H1 (cell line): ENCODE data around the gene NAIF1. TPM values are rescaled to one million over a fixed set of nuclear protein-coding genes. Genes with fewer than 3 reads are reported as not detected.

Experiments
- CTCF ChIA-PET: fragments of 300-600 bp; sonication (Branson Sonifier 250); formaldehyde crosslinking; loops from one replicate; lab custom pipeline; 2021; ENCODE audit not compliant: partially characterized antibody; lab: Charles Lee
- POLR2A ChIA-PET: fragments of 300-600 bp; sonication (Branson Sonifier 250); formaldehyde crosslinking; loops from one replicate; lab custom pipeline; 2021; ENCODE audit warnings: inconsistent platforms; ENCODE audit not compliant: partially characterized antibody; lab: Charles Lee
- DNase-seq, 2 experiments: peaks; one replicate each; pipeline versions ENCODE4 v3.0.0 to v3.0.0-alpha.2; 2010 to 2022; ENCODE audit warnings: low spot score in 2 of 2, low read depth in 1 of 2, mixed read lengths in 1 of 2
- FAIRE-seq: peaks from 2 replicates; lab custom pipeline; 2011; peaks lifted over from hg19 to GRCh38; lab: Jason Lieb, UNC
- H2AFZ ChIP-seq: 2 replicates; pipeline ENCODE4 v1.8.1; 2012; ENCODE audit warnings: low read length, inconsistent platforms
- H2AK5ac ChIP-seq: 2 replicates; pipeline ENCODE4 v1.6.1; 2013; ENCODE audit warnings: low read depth, low read length
- H2BK120ac ChIP-seq: replicated peaks from 2 replicates; pipeline ENCODE3; 2013; ENCODE audit warnings: low read depth, low read length, inconsistent platforms
- H2BK12ac ChIP-seq: 2 replicates; pipeline ENCODE4 v1.6.1; 2013; ENCODE audit warnings: low read depth, low read length
- H2BK15ac ChIP-seq: 2 replicates; pipeline ENCODE4 v1.6.1; 2013; ENCODE audit warnings: low read length
- H2BK20ac ChIP-seq: 2 replicates; pipeline ENCODE4 v1.6.1; 2013; ENCODE audit warnings: low read length
- H2BK5ac ChIP-seq: 2 replicates; pipeline ENCODE4 v1.6.1; 2013; ENCODE audit warnings: low read depth, low read length
- H3K14ac ChIP-seq: 2 replicates; pipeline ENCODE4 v1.6.1; 2013; ENCODE audit warnings: inconsistent platforms; ENCODE audit not compliant: insufficient read length
- H3K18ac ChIP-seq: 2 replicates; pipeline ENCODE4 v1.6.1; 2013; ENCODE audit warnings: low read length; ENCODE audit errors: extremely low read depth
- H3K23ac ChIP-seq: 2 replicates; pipeline ENCODE4 v1.6.1; 2013; ENCODE audit warnings: inconsistent platforms; ENCODE audit not compliant: insufficient read length
- H3K23me2 ChIP-seq: 2 replicates; pipeline ENCODE4 v1.6.1; 2013; ENCODE audit warnings: low read depth, low read length
- H3K27ac ChIP-seq: 2 replicates; pipeline ENCODE4 v1.6.1; 2011; ENCODE audit warnings: low read depth, low read length, inconsistent platforms
- H3K27me3 ChIP-seq, 4 experiments: replicated peaks in 1 of 4; 1 replicate in 1 of 4; 2 replicates in 3 of 4; pipeline versions ENCODE4 v1.6.1 to v1.8.1; 2011 to 2013; ENCODE audit warnings: low read length in 3 of 4, mild to moderate bottlenecking in 3 of 4, inconsistent platforms in 2 of 4, mixed read lengths in 2 of 4, moderate library complexity in 1 of 4; ENCODE audit not compliant: control insufficient read depth in 3 of 4, insufficient read depth in 3 of 4; ENCODE audit errors: extremely low read depth in 1 of 4
- H3K36me3 ChIP-seq, 4 experiments: 2 replicates each; pipeline versions ENCODE4 v1.6.1 to v1.8.1; 2011 to 2013; ENCODE audit warnings: mild to moderate bottlenecking in 4 of 4, low read length in 3 of 4, moderate library complexity in 2 of 4, control low read depth in 1 of 4, inconsistent platforms in 1 of 4; ENCODE audit not compliant: insufficient read depth in 4 of 4, control insufficient read depth in 2 of 4
- H3K4ac ChIP-seq: replicated peaks from 2 replicates; pipeline ENCODE3; 2013; ENCODE audit warnings: low read length, low read depth, mixed read lengths, inconsistent platforms; ENCODE audit not compliant: insufficient read length
- H3K4me1 ChIP-seq, 4 experiments: replicated peaks in 1 of 4; 1 replicate in 1 of 4; 2 replicates in 3 of 4; pipeline versions ENCODE4 v1.6.1 to v1.8.1; 2011 to 2013; ENCODE audit warnings: low read length in 3 of 4, inconsistent platforms in 2 of 4, mixed read lengths in 1 of 4; ENCODE audit not compliant: insufficient read depth in 4 of 4, control insufficient read depth in 3 of 4
- H3K4me2 ChIP-seq, 2 experiments: 2 replicates each; pipeline versions ENCODE4 v1.6.1 to v1.8.1; 2011 to 2013; ENCODE audit warnings: low read depth in 2 of 2, low read length in 2 of 2, control low read depth in 1 of 2, inconsistent platforms in 1 of 2, mild to moderate bottlenecking in 1 of 2; ENCODE audit not compliant: insufficient read depth in 1 of 2
- H3K4me3 ChIP-seq, 4 experiments: fragments of 200-600, 300-600 bp in 1 of 4; sonication (generic), shearing (Covaris generic), sonication (Bioruptor Twin) in 1 of 4; 2 replicates each; pipeline versions ENCODE4 v1.5.1 to v1.8.1; 2011 to 2016; ENCODE audit warnings: low read length in 4 of 4, low read depth in 3 of 4, control low read depth in 2 of 4, inconsistent platforms in 2 of 4, mild to moderate bottlenecking in 2 of 4, mixed read lengths in 1 of 4, moderate library complexity in 1 of 4; ENCODE audit not compliant: insufficient read depth in 2 of 4; ENCODE audit errors: extremely low read depth in 1 of 4
- H3K56ac ChIP-seq: replicated peaks from 2 replicates; pipeline ENCODE3; 2013; ENCODE audit warnings: low read depth, mild to moderate bottlenecking, mixed read lengths, low read length, inconsistent platforms; ENCODE audit not compliant: insufficient read length
- H3K79me1 ChIP-seq: 2 replicates; pipeline ENCODE4 v1.6.1; 2013; ENCODE audit warnings: low read depth, low read length, control low read depth
- H3K79me2 ChIP-seq, 2 experiments: 2 replicates each; pipeline versions ENCODE4 v1.6.1 to v1.8.1; 2012 to 2013; ENCODE audit warnings: low read length in 2 of 2, mild to moderate bottlenecking in 2 of 2, inconsistent platforms in 1 of 2; ENCODE audit not compliant: insufficient read depth in 2 of 2, control insufficient read depth in 1 of 2
- H3K9ac ChIP-seq, 4 experiments: replicated peaks in 1 of 4; 1 replicate in 1 of 4; 2 replicates in 3 of 4; pipeline versions ENCODE4 v1.6.1 to v1.8.1; 2011 to 2013; ENCODE audit warnings: low read depth in 3 of 4, low read length in 3 of 4, control low read depth in 2 of 4, mild to moderate bottlenecking in 2 of 4, moderate library complexity in 2 of 4, inconsistent platforms in 1 of 4; ENCODE audit errors: extremely low read depth in 1 of 4
- H3K9me3 ChIP-seq, 2 experiments: 2 replicates each; pipeline versions ENCODE4 v1.6.1 to v1.8.1; 2012 to 2013; ENCODE audit warnings: mild to moderate bottlenecking in 2 of 2, moderate library complexity in 2 of 2, control low read depth in 1 of 2, inconsistent platforms in 1 of 2, low read depth in 1 of 2, low read length in 1 of 2, mixed read lengths in 1 of 2; ENCODE audit not compliant: insufficient read depth in 2 of 2
- H4K20me1 ChIP-seq, 2 experiments: replicated peaks in 1 of 2; 2 replicates each; pipeline versions ENCODE3 to v1.8.1; 2011 to 2013; ENCODE audit warnings: inconsistent platforms in 2 of 2, low read length in 2 of 2, mild to moderate bottlenecking in 1 of 2; ENCODE audit not compliant: insufficient read depth in 2 of 2, control insufficient read depth in 1 of 2
- H4K5ac ChIP-seq: 2 replicates; pipeline ENCODE4 v1.6.1; 2013; ENCODE audit warnings: low read length, low read depth, mixed read lengths, inconsistent platforms; ENCODE audit not compliant: insufficient read length
- H4K8ac ChIP-seq: 2 replicates; pipeline ENCODE4 v1.8.0; 2013; ENCODE audit warnings: mild to moderate bottlenecking, moderate library complexity, low read length, inconsistent platforms; ENCODE audit not compliant: insufficient read depth; ENCODE audit errors: extremely low read depth
- H4K91ac ChIP-seq: replicated peaks from 2 replicates; pipeline ENCODE3; 2013; ENCODE audit warnings: low read length, mixed read lengths, inconsistent platforms; ENCODE audit not compliant: insufficient read length
- CHD1 ChIP-seq: IDR thresholded peaks from 2 replicates; pipeline ENCODE4 v1.6.1; 2012; ENCODE audit warnings: low read depth, low read length, improper control_type of control experiment
- HDAC2 ChIP-seq, 2 experiments: fragments of 300-600 bp in 1 of 2; sonication (generic) in 1 of 2; IDR thresholded peaks; 2 replicates each; pipeline ENCODE4 v1.6.1; 2011 to 2012; ENCODE audit warnings: low read depth in 2 of 2, low read length in 2 of 2, mild to moderate bottlenecking in 2 of 2, moderate library complexity in 2 of 2, borderline replicate concordance in 1 of 2, inconsistent platforms in 1 of 2
- KDM4A ChIP-seq: IDR thresholded peaks from one replicate; pipeline ENCODE4 v1.7.1; 2012; ENCODE audit warnings: low read depth, mild to moderate bottlenecking, moderate library complexity, low read length, inconsistent platforms; ENCODE audit not compliant: severe bottlenecking
- KDM5A ChIP-seq: fragments of 200-600 bp; IDR thresholded peaks from 2 replicates; pipeline ENCODE4 v1.7.1; 2012; ENCODE audit warnings: mild to moderate bottlenecking, low read length, inconsistent platforms, mixed read lengths
- RFX5 ChIP-seq: IDR thresholded peaks from 2 replicates; pipeline ENCODE4 v1.6.1; 2011; ENCODE audit warnings: low read depth, low read length, improper control_type of control experiment, borderline replicate concordance
- RNF2 ChIP-seq: fragments of 200-900, 300-1000 bp; sonication (generic); IDR thresholded peaks from 2 replicates; pipeline ENCODE4 v1.7.1; 2016; ENCODE audit warnings: borderline replicate concordance, low read depth, mild to moderate bottlenecking, antibody characterized with exemption, low read length; ENCODE audit not compliant: poor library complexity, severe bottlenecking; ENCODE audit errors: missing control alignments
- RXRA ChIP-seq: IDR thresholded peaks from 2 replicates; pipeline ENCODE4 v1.6.1; 2011; ENCODE audit warnings: low read depth, mild to moderate bottlenecking, low read length, moderate library complexity; ENCODE audit not compliant: insufficient read depth
- SAP30 ChIP-seq: fragments of 300-600 bp; sonication (generic); IDR thresholded peaks from 2 replicates; pipeline ENCODE4 v1.7.1; 2012; ENCODE audit warnings: low read length, moderate library complexity, mild to moderate bottlenecking, inconsistent platforms; ENCODE audit not compliant: insufficient read depth, insufficient replicate concordance
- WGBS, 2 experiments: shearing (Covaris generic) in 1 of 2; methylation state at CpG; one replicate each; pipeline versions ENCODE4 v1.1.6 to v1.1.7; 2013 to 2015; ENCODE audit warnings: low lambda C conversion rate in 2 of 2, mixed read lengths in 2 of 2, inconsistent platforms in 1 of 2, low coverage in 1 of 2, missing lambda C conversion rate in 1 of 2; ENCODE audit not compliant: insufficient replicate concordance in 2 of 2, insufficient coverage in 1 of 2, insufficient read length in 1 of 2; ENCODE audit errors: extremely low coverage in 1 of 2, missing lambda C conversion rate in 1 of 2; 5-methylcytosine and 5-hydroxymethylcytosine counted together
- polyA plus RNA-seq, 7 experiments: library from polyadenylated mRNA; depleted of rRNA in 3 of 7; stranded (reverse) in 5 of 7; unstranded in 2 of 7; fragments of >200 nt in 5 of 7; fragments of 200-250 nt in 2 of 7; gene quantifications; 1 replicate in 5 of 7; 2 replicates in 1 of 7; 4 replicates in 1 of 7; pipeline versions ENCODE4 v1.2.1 to v1.2.3, GENCODE V29; 2011 to 2013; ENCODE audit warnings: missing spikeins in 2 of 7, mixed read lengths in 2 of 7
- total RNA-seq: library from RNA; stranded (reverse); fragmentation: NEBNext Ultra II Directional; extraction: Animal tissue kit (Norgen Biotek cat#: 25700); gene quantifications from 2 replicates; pipeline ENCODE4 v1.2.1, GENCODE V29; 2021
- TF ChIP-seq, protein P1 (sequence below): IDR thresholded peaks from 2 replicates; pipeline ENCODE4 v1.6.1; 2012; ENCODE audit warnings: inconsistent platforms

Gene NAIF1
- total and polyA plus RNA-seq, 2 of the 8 experiments (the other 6 are each of a cell fraction or from before 2014, with no cell fraction given), result 8.7 to 9.0 TPM

DNA sequence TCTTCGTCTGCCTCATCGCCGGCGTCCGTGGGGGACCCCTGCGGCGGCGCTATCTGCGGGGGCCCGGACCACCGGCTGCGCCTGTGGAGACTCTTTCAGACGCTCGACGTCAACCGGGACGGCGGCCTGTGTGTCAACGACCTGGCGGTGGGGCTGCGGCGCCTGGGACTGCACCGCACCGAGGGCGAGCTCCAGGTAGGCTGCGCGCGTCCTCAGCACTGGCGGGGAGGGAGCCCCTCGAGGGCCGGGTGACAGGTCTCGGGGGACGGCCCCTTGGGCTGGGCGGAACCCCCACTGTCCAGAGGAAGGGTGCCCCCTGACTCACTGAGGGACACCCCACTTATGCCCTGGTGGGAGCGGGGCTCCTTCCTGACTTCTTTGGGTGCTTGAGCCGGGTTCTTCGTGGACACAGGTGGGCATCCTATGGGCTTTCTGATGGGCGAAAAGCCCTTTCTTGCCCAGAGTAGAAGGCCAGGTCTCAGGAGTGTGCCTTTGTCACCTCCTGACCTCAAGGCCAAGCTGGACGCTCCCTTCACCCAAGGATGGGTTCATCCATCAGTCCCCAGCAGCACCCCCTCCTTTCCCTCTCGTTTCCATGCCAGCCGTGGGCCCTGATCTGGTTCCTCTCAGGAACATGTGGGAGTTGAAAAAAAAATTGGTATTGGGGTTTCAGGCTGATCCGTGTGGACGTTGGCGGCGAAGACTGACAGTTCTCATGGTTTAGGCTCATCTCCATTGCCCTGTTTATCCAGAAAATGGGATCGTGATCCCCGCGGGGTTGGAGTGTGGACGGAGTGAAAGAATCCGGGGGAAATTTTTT is 1.5 kb upstream of the NAIF1 start:
- peaks cover 0 to 37% of the 10 kb centered on the region in 2 experiments; a peak in 2 of 4 replicates for H3K79me2 ChIP-seq
- H2AK5ac ChIP-seq, result peak overlapping the region; percentile 72; the same call in 1 of the 2 replicates
- H2BK5ac ChIP-seq, result no peak overlapping the region
- FAIRE-seq (no peak), DNase-seq (no peak)
- no peak overlapping the region for H3K23ac ChIP-seq
- no peak overlapping the region for H3K4ac ChIP-seq
- ChIA-PET POLR2A (interaction anchor here (0.6 to 1.7 kb wide), 4 partner anchors 10 to 139 kb away, joined by 3 to 7 read pairs (median 6); no protein-coding TSS in a partner anchor), CTCF (interaction anchor here (1.5 to 2.7 kb wide), 3 partner anchors 29 to 48 kb away, joined by 3 to 12 read pairs (median 10); no protein-coding TSS in a partner anchor)
- no peak overlapping the region for H4K91ac ChIP-seq
- H3K4me2 ChIP-seq, result peak overlapping the region; percentile 95 to 98
- H2BK120ac ChIP-seq, result no peak overlapping the region
- H3K14ac ChIP-seq, result no peak overlapping the region
- no peak overlapping the region for H3K27ac ChIP-seq
- peak overlapping the region in 3 of 4 experiments; percentile 24 to 68 (median 57); a peak in 4 of 7 replicates for H3K9ac ChIP-seq
- peaks cover 11% of the 10 kb centered on the region for H3K79me1 ChIP-seq
- H3K4me3 ChIP-seq, result peak overlapping the region; percentile 75 to 82 (median 79)
- 0 out of 2 replicates have a peak overlapping the region, but pooled peaks have one; percentile 72 for H2BK15ac ChIP-seq
- H3K36me3 ChIP-seq, result no peaks in the 10 kb centered on the region
- no peak overlapping the region for H3K56ac ChIP-seq
- no peak overlapping the region for H2BK20ac ChIP-seq
- H2AFZ ChIP-seq, result no peak overlapping the region
- peaks cover 10 to 16% (median 12%) of the 10 kb centered on the region in 4 experiments for H3K4me1 ChIP-seq
- peaks cover 8% of the 10 kb centered on the region for H3K23me2 ChIP-seq
- H3K27me3 ChIP-seq, result no peaks in the 10 kb centered on the region; a peak in 1 of 7 replicates
- 12% methylated on average over 46 of the region's 50 CpGs; no CpG with 5 or more reads in 1 of the 2 experiments for WGBS, 2 experiments
- no peak overlapping the region for H2BK12ac ChIP-seq
- H4K5ac ChIP-seq, result no peak overlapping the region
- peak overlapping the region; percentile 58; the same call in 1 of the 2 replicates for H4K8ac ChIP-seq
- H3K18ac ChIP-seq, result no peak overlapping the region; the same call in none of the 2 replicates
- H3K9me3 ChIP-seq, result no peaks in the 10 kb centered on the region
- peaks cover 0 to 4% of the 10 kb centered on the region in 2 experiments for H4K20me1 ChIP-seq
- no peak for TF ChIP-seq CHD1
- no peak for TF ChIP-seq RXRA
- TF ChIP-seq RNF2, result no peak
- TF ChIP-seq, protein P1, sequence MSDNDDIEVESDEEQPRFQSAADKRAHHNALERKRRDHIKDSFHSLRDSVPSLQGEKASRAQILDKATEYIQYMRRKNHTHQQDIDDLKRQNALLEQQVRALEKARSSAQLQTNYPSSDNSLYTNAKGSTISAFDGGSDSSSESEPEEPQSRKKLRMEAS, result peak; percentile 1; the same call in 1 of the 2 replicates
- TF ChIP-seq RFX5, result no peak
- TF ChIP-seq SAP30, result peak; percentile 58
- TF ChIP-seq KDM4A, result peak; percentile 62
- TF ChIP-seq HDAC2 (IDR thresholded peaks at IDR 0.05; ENCODE audit: borderline replicate concordance in 1 of 2, low read depth in 2 of 2, low read length in 2 of 2), result 0 out of 4 replicates have a peak, but pooled peaks of 1 of the 2 experiments have one; percentile 66
- TF ChIP-seq KDM5A, result no peak
